HCT116 (cell line): ENCODE measurements around the gene PHF21A. TPM values are rescaled to one million over a fixed set of nuclear protein-coding genes. Genes with fewer than 3 reads are reported as not detected.

Experiments
- ATAC-seq: fragments of 200-7000 bp; cut with Tn5 transposase; 2 replicates; pipeline ENCODE4 v1.9.1; 2020; ENCODE audit warnings: mild to moderate bottlenecking, moderate library complexity
- BruUV-seq: library from RNA; stranded (reverse); fragments of 400-500 nt; replicated peaks from 2 replicates; lab custom pipeline; 2021; lab: Mats Ljungman, UMichigan
- CTCF ChIA-PET: fragments of 300-600 bp; sonication (Branson Sonifier 250); formaldehyde crosslinking; loops from one replicate; lab custom pipeline; 2021; ENCODE audit warnings: antibody characterized with exemption; lab: Charles Lee
- POLR2A ChIA-PET: fragments of 300-600, 350-600 bp; sonication (Branson Sonifier 250); formaldehyde crosslinking; loops from one replicate; lab custom pipeline; 2021; ENCODE audit warnings: antibody characterized with exemption; lab: Charles Lee
- RAD21 ChIA-PET, 2 experiments: fragments of 300-600 bp; sonication (Branson Sonifier 250); formaldehyde crosslinking; loops; one replicate each; lab custom pipeline; 2023; ENCODE audit warnings: low total read pairs in 2 of 2; ENCODE audit not compliant: uncharacterized antibody in 2 of 2, unreplicated experiment in 2 of 2, low non-redundant PET in 1 of 2; lab: Charles Lee
- DNase-seq: peaks from one replicate; pipeline ENCODE4 v3.0.0-alpha.2; 2010; ENCODE audit warnings: low read depth, low spot score
- H2AFZ ChIP-seq: fragments of 200-600 bp; shearing (Covaris generic), sonication (generic); 2 replicates; pipeline ENCODE4 v1.6.1; 2017; ENCODE audit warnings: low read depth, mixed run types, mixed read lengths, antibody characterized with exemption, low read length; ENCODE audit not compliant: poor library complexity, severe bottlenecking
- H3K27ac ChIP-seq: 2 replicates; pipeline ENCODE4 v1.5.1; 2012; ENCODE audit warnings: low read depth, low read length
- H3K27me3 ChIP-seq: fragments of 200-600 bp; sonication (generic); 2 replicates; pipeline ENCODE4 v1.6.1; 2016; ENCODE audit warnings: mixed run types, low read length, mixed read lengths; ENCODE audit not compliant: insufficient read depth
- H3K36me3 ChIP-seq, 2 experiments: fragments of 200-500 bp in 1 of 2; fragments of 200-600 bp in 1 of 2; sonication (Bioruptor generic) in 1 of 2; sonication (generic) in 1 of 2; 2 replicates each; pipeline versions ENCODE4 v1.5.1 to v1.6.1; 2014 to 2016; ENCODE audit warnings: low read length in 2 of 2, inconsistent platforms in 1 of 2, mixed read lengths in 1 of 2, mixed run types in 1 of 2; ENCODE audit not compliant: insufficient read depth in 2 of 2, control insufficient read depth in 1 of 2
- H3K4me1 ChIP-seq, 2 experiments: fragments of 200-600 bp in 1 of 2; sonication (generic) in 1 of 2; 2 replicates each; pipeline versions ENCODE4 v1.5.1 to v1.6.1; 2012 to 2017; ENCODE audit warnings: low read length in 2 of 2, inconsistent platforms in 1 of 2, mild to moderate bottlenecking in 1 of 2, mixed read lengths in 1 of 2, mixed run types in 1 of 2, moderate library complexity in 1 of 2; ENCODE audit not compliant: insufficient read depth in 2 of 2, control insufficient read depth in 1 of 2
- H3K4me2 ChIP-seq: fragments of 200-600 bp; sonication (generic); 2 replicates; pipeline ENCODE4 v1.6.1; 2017; ENCODE audit warnings: mixed run types, low read length, mixed read lengths
- H3K4me3 ChIP-seq, 2 experiments: fragments of 200-600 bp in 1 of 2; sonication (generic) in 1 of 2; replicated peaks in 1 of 2; 2 replicates each; pipeline ENCODE4 v1.5.1; 2011 to 2016; ENCODE audit warnings: low read length in 2 of 2, control low read depth in 1 of 2, low read depth in 1 of 2, mild to moderate bottlenecking in 1 of 2, mixed read lengths in 1 of 2, mixed run types in 1 of 2
- H3K79me2 ChIP-seq: fragments of 200-600 bp; sonication (generic); 2 replicates; pipeline ENCODE4 v1.6.1; 2017; ENCODE audit warnings: mild to moderate bottlenecking, mixed run types, low read length, moderate library complexity, mixed read lengths; ENCODE audit not compliant: insufficient read depth
- H3K9ac ChIP-seq: fragments of 200-600 bp; sonication (generic); 2 replicates; pipeline ENCODE4 v1.6.1; 2016; ENCODE audit warnings: low read length, mixed read lengths
- H3K9me2 ChIP-seq: fragments of 200-600 bp; sonication (generic), shearing (Covaris generic); 2 replicates; pipeline ENCODE4 v1.6.1; 2017; ENCODE audit warnings: mixed run types, mild to moderate bottlenecking, moderate library complexity; ENCODE audit not compliant: insufficient read depth
- H3K9me3 ChIP-seq, 2 experiments: fragments of 200-500 bp in 1 of 2; fragments of 200-600 bp in 1 of 2; sonication (Bioruptor generic) in 1 of 2; sonication (generic) in 1 of 2; 2 replicates each; pipeline ENCODE4 v1.6.1; 2014 to 2017; ENCODE audit warnings: low read length in 2 of 2, mixed read lengths in 2 of 2, inconsistent platforms in 1 of 2, low read depth in 1 of 2, mild to moderate bottlenecking in 1 of 2, mixed run types in 1 of 2, moderate library complexity in 1 of 2; ENCODE audit not compliant: control insufficient read depth in 1 of 2, insufficient read depth in 1 of 2
- H4K20me1 ChIP-seq: fragments of 200-600 bp; sonication (generic), shearing (Covaris generic); 2 replicates; pipeline ENCODE4 v1.6.1; 2017; ENCODE audit warnings: mixed run types, mild to moderate bottlenecking, moderate library complexity; ENCODE audit not compliant: insufficient read depth
- ATF3 ChIP-seq: IDR thresholded peaks from 2 replicates; pipeline ENCODE4 v1.6.1; 2012
- CBX3 ChIP-seq: IDR thresholded peaks from 2 replicates; pipeline ENCODE4 v1.6.1; 2012; ENCODE audit warnings: low read depth
- CTCF ChIP-seq, 3 experiments: fragments of 200-600 bp in 1 of 3; sonication (generic) in 1 of 3; IDR thresholded peaks in 2 of 3; conservative IDR thresholded peaks in 1 of 3; 2 replicates each; pipeline ENCODE4 v1.5.1; 2012 to 2017; ENCODE audit warnings: low read depth in 2 of 3, low read length in 2 of 3, antibody characterized with exemption in 1 of 3, borderline replicate concordance in 1 of 3, control low read depth in 1 of 3, mild to moderate bottlenecking in 1 of 3, mixed read lengths in 1 of 3, mixed run types in 1 of 3, moderate library complexity in 1 of 3; ENCODE audit not compliant: insufficient read depth in 1 of 3
- ELF1 ChIP-seq: IDR thresholded peaks from 2 replicates; pipeline ENCODE4 v1.6.1; 2012; ENCODE audit warnings: low read depth, borderline replicate concordance
- EZH2 ChIP-seq: fragments of 200-600 bp; sonication (generic); IDR thresholded peaks from 2 replicates; pipeline ENCODE4 v1.6.1; 2017; ENCODE audit warnings: antibody characterized with exemption, mixed run types
- EZH2phosphoT487 ChIP-seq: fragments of 200-600 bp; IDR thresholded peaks from 2 replicates; pipeline ENCODE4 v1.6.1; 2018; ENCODE audit warnings: antibody characterized with exemption, borderline replicate concordance
- FOSL1 ChIP-seq: IDR thresholded peaks from 2 replicates; pipeline ENCODE4 v1.6.1; 2012; ENCODE audit warnings: low read depth
- JUND ChIP-seq: IDR thresholded peaks from 2 replicates; pipeline ENCODE4 v1.6.1; 2012
- MAX ChIP-seq: IDR thresholded peaks from 2 replicates; pipeline ENCODE4 v1.6.1; 2012
- POLR2AphosphoS5 ChIP-seq: IDR thresholded peaks from 2 replicates; pipeline ENCODE4 v1.6.1; 2011; ENCODE audit warnings: mild to moderate bottlenecking, low read depth, low read length, moderate library complexity
- RAD21 ChIP-seq: IDR thresholded peaks from 2 replicates; pipeline ENCODE4 v1.6.1; 2012; ENCODE audit warnings: low read depth, mild to moderate bottlenecking
- SP1 ChIP-seq: IDR thresholded peaks from 2 replicates; pipeline ENCODE4 v1.6.1; 2012; ENCODE audit warnings: low read depth
- SRF ChIP-seq: IDR thresholded peaks from 2 replicates; pipeline ENCODE4 v1.6.1; 2012; ENCODE audit warnings: low read depth
- TCF7L2 ChIP-seq: IDR thresholded peaks from 2 replicates; pipeline ENCODE4 v1.7.0; 2011; ENCODE audit warnings: borderline replicate concordance, inconsistent platforms; ENCODE audit not compliant: insufficient read depth, insufficient read length; ENCODE audit errors: extremely low read depth
- ZNF274 ChIP-seq: fragments of 200-500 bp; sonication (Bioruptor generic); IDR thresholded peaks from 2 replicates; pipeline ENCODE4 v1.6.1; 2014; ENCODE audit warnings: mild to moderate bottlenecking, low read depth, low read length, inconsistent platforms
- intact Hi-C: fragments of 100-400 bp; cut with micrococcal nuclease; formaldehyde crosslinking; loops from 2 replicates; pipeline ENCODE4 v1.10.0; 2022
- total RNA-seq: library from RNA; stranded (reverse); gene quantifications from one replicate; pipeline ENCODE4 v1.2.1, GENCODE V29; 2021; ENCODE audit not compliant: unreplicated experiment

The PHF21A gene
- total RNA-seq, 1 experiment from 2014 or later, result 27.0 TPM

GRCh38 chr11:46049325-46049897 lies 71.8 kb downstream of the PHF21A start:
- CTCF ChIA-PET, result no interaction called here
- Histone ChIP-seq H3K27ac (no peak overlapping the region), H3K9ac (no peak overlapping the region), H3K4me1 (peaks cover 0 to 5% of the 10 kb centered on the region in 2 experiments; a peak in 1 of 4 replicates), H2AFZ (no peak overlapping the region), H3K36me3 (no peaks in the 10 kb centered on the region), H3K9me3 (no peaks in the 10 kb centered on the region), H4K20me1 (no peaks in the 10 kb centered on the region), H3K9me2 (no peaks in the 10 kb centered on the region), H3K27me3 (no peaks in the 10 kb centered on the region), H3K4me2 (no peak overlapping the region), H3K79me2 (no peaks in the 10 kb centered on the region), H3K4me3 (no peak overlapping the region)
- POLR2A ChIA-PET, result no interaction called here
- RAD21 ChIA-PET, result no interaction called here
- intact Hi-C loops, result no loop called here
- ATAC-seq (no peak), DNase-seq (no peak)
- TF ChIP-seq CBX3 (no peak), ELF1 (no peak), TCF7L2 (no peak), JUND (no peak), SP1 (no peak), POLR2AphosphoS5 (no peak), CTCF (IDR thresholded peaks at IDR 0.05 in 2 of 3, conservative IDR thresholded peaks at IDR 0.05 in 1 of 3; ENCODE audit: borderline replicate concordance in 1 of 3, insufficient read depth in 1 of 3, low read depth in 2 of 3, low read length in 2 of 3) (no peak)
- BruUV-seq, result no TSS peak

GRCh38 chr11:46048198-46048597 lies 73.1 kb downstream of the PHF21A start:
- H3K79me2 ChIP-seq, result no peaks in the 10 kb centered on the region
- ChIA-PET RAD21 (no interaction called here), CTCF (no interaction called here), POLR2A (no interaction called here)
- ATAC-seq (no peak), DNase-seq (no peak)
- H3K36me3 ChIP-seq, result no peaks in the 10 kb centered on the region
- no TSS peak for BruUV-seq
- H3K9ac ChIP-seq, result no peak overlapping the region
- no peaks in the 10 kb centered on the region for H3K27me3 ChIP-seq
- no peaks in the 10 kb centered on the region for H4K20me1 ChIP-seq
- no peak overlapping the region for H3K4me2 ChIP-seq
- H3K9me2 ChIP-seq, result no peaks in the 10 kb centered on the region
- intact Hi-C loops, result no loop called here
- H3K4me1 ChIP-seq, result peaks cover 0 to 5% of the 10 kb centered on the region in 2 experiments; a peak in 1 of 4 replicates
- H3K4me3 ChIP-seq, result no peak overlapping the region
- no peak overlapping the region for H2AFZ ChIP-seq
- no peak overlapping the region for H3K27ac ChIP-seq
- H3K9me3 ChIP-seq, result no peaks in the 10 kb centered on the region
- TF ChIP-seq SRF, result no peak
- no peak for TF ChIP-seq SP1
- no peak for TF ChIP-seq TCF7L2
- no peak for TF ChIP-seq CTCF (IDR thresholded peaks at IDR 0.05 in 2 of 3, conservative IDR thresholded peaks at IDR 0.05 in 1 of 3; ENCODE audit: borderline replicate concordance in 1 of 3, insufficient read depth in 1 of 3, low read depth in 2 of 3, low read length in 2 of 3)
- TF ChIP-seq RAD21, result no peak
- TF ChIP-seq EZH2, result no peak
- TF ChIP-seq FOSL1, result no peak
- TF ChIP-seq ATF3, result no peak
- no peak for TF ChIP-seq ZNF274
- TF ChIP-seq JUND, result no peak
- TF ChIP-seq EZH2phosphoT487, result no peak
- no peak for TF ChIP-seq MAX
- TF ChIP-seq, all 23 proteins: peak for 0
